Effector memory CD4-positive, alpha-beta T cell (primary cell): ENCODE data around the gene MUC21.

Experiments used
- DNase-seq, 3 donors: peaks; one replicate each; pipeline ENCODE4 v3.0.0-alpha.2; 2020
- H3K27ac ChIP-seq: 2 replicates; pipeline ENCODE4 v1.7.0; 2013; ENCODE audit warnings: mild to moderate bottlenecking, low read length, moderate library complexity; ENCODE audit not compliant: insufficient read depth, poor library complexity, severe bottlenecking
- H3K27me3 ChIP-seq: replicated peaks from 2 replicates; pipeline ENCODE4 v1.7.0; 2013; ENCODE audit warnings: mild to moderate bottlenecking, low read length; ENCODE audit not compliant: insufficient read depth, control insufficient read depth, poor library complexity, severe bottlenecking
- H3K36me3 ChIP-seq: 2 replicates; pipeline ENCODE4 v1.7.0; 2013; ENCODE audit warnings: mild to moderate bottlenecking, low read length, moderate library complexity; ENCODE audit not compliant: control insufficient read depth, insufficient read depth
- H3K4me1 ChIP-seq: 2 replicates; pipeline ENCODE4 v1.7.0; 2013; ENCODE audit warnings: low read length, mild to moderate bottlenecking; ENCODE audit not compliant: control insufficient read depth, insufficient read depth, poor library complexity, severe bottlenecking
- H3K4me3 ChIP-seq: 2 replicates; pipeline ENCODE4 v1.7.0; 2013; ENCODE audit warnings: low read length, low read depth, mild to moderate bottlenecking; ENCODE audit not compliant: insufficient read depth, poor library complexity, severe bottlenecking
- H3K9me3 ChIP-seq: 2 replicates; pipeline ENCODE4 v1.7.0; 2013; ENCODE audit warnings: mild to moderate bottlenecking, low read length, moderate library complexity; ENCODE audit not compliant: control insufficient read depth
- total RNA-seq, 3 donors: gene quantifications; one replicate each; lab custom pipeline; 2026; lab: John Stamatoyannopoulos, UW

Gene MUC21
- total RNA-seq = 0 to 0.09 (median 0) reads per million in 3 donors

- no peak within 1 kb of the TSS for H3K4me3 ChIP-seq
- no peak for DNase-seq
- H3K27me3 ChIP-seq = no peaks in the 10 kb centered on the region
These were observed at the start of gene MUC21 for GRCh38 chr6:30983439-30983838. Gene MUC21, plus strand, starts transcription at chr6:30983718. Its CDS starts 241 bp downstream, at chr6:30983959.

GRCh38 chr6:30935018-30935417 lies 48.5 kb upstream of the MUC21 start:
- no peak for DNase-seq
- Histone ChIP-seq H3K36me3 (no peaks in the 10 kb centered on the region), H3K4me1 (no peaks in the 10 kb centered on the region), H3K27me3 (no peaks in the 10 kb centered on the region), H3K9me3 (no peaks in the 10 kb centered on the region), H3K4me3 (no peak overlapping the region), H3K27ac (no peak overlapping the region)

More at GRCh38 chr6:30983439-30983838, at the start of gene MUC21:
- H3K9me3 ChIP-seq = no peaks in the 10 kb centered on the region
- no peak within 1 kb of the TSS for H3K27ac ChIP-seq
- H3K36me3 ChIP-seq = no peaks in the 10 kb centered on the region
- H3K4me1 ChIP-seq = no peaks in the 10 kb centered on the region

- H3K4me1 ChIP-seq = no peaks in the 10 kb centered on the region
- no peak overlapping the region for H3K27ac ChIP-seq
- H3K36me3 ChIP-seq = no peaks in the 10 kb centered on the region
- no peaks in the 10 kb centered on the region for H3K9me3 ChIP-seq
- peaks cover 6% of the 10 kb centered on the region for H3K27me3 ChIP-seq
- H3K4me3 ChIP-seq = no peak overlapping the region
- no peak for DNase-seq
These were observed 46.3 kb upstream of the MUC21 start for GRCh38 chr6:30937265-30937664.

GRCh38 chr6:30938730-30939129 lies 44.8 kb upstream of the MUC21 start:
- H3K36me3 ChIP-seq = no peaks in the 10 kb centered on the region
- H3K4me3 ChIP-seq = no peak overlapping the region
- no peak for DNase-seq
- H3K9me3 ChIP-seq = no peaks in the 10 kb centered on the region
- H3K4me1 ChIP-seq = no peaks in the 10 kb centered on the region
- peaks cover 12% of the 10 kb centered on the region for H3K27me3 ChIP-seq
- no peak overlapping the region for H3K27ac ChIP-seq

GRCh38 chr6:30939473-30939872 lies 44.0 kb upstream of the MUC21 start:
- H3K4me3 ChIP-seq = no peak overlapping the region
- no peaks in the 10 kb centered on the region for H3K36me3 ChIP-seq
- H3K27ac ChIP-seq = no peak overlapping the region
- H3K4me1 ChIP-seq = no peaks in the 10 kb centered on the region
- DNase-seq = no peak
- no peaks in the 10 kb centered on the region for H3K9me3 ChIP-seq
- peaks cover 14% of the 10 kb centered on the region for H3K27me3 ChIP-seq

- H3K36me3 ChIP-seq = no peaks in the 10 kb centered on the region
- no peak within 1 kb of the TSS for H3K27ac ChIP-seq
- H3K4me1 ChIP-seq = no peaks in the 10 kb centered on the region
- H3K4me3 ChIP-seq = no peak within 1 kb of the TSS
- H3K9me3 ChIP-seq = no peaks in the 10 kb centered on the region
- no peak for DNase-seq
- peaks cover 14% of the 10 kb centered on the region for H3K27me3 ChIP-seq
These were observed 43.0 kb upstream of the MUC21 start, which contains the start of gene MUCL3 for GRCh38 chr6:30940361-30940986. Gene MUCL3, plus strand, starts transcription at chr6:30940973. Its CDS starts 27 bp downstream, at chr6:30941000.

GRCh38 chr6:30942338-30943060 lies 41.0 kb upstream of the MUC21 start:
- Histone ChIP-seq H3K4me1 (no peaks in the 10 kb centered on the region), H3K9me3 (no peaks in the 10 kb centered on the region), H3K36me3 (no peaks in the 10 kb centered on the region), H3K27ac (no peak overlapping the region), H3K4me3 (no peak overlapping the region), H3K27me3 (peaks cover 14% of the 10 kb centered on the region)
- DNase-seq = no peak

- peaks cover 14% of the 10 kb centered on the region for H3K27me3 ChIP-seq
- no peak overlapping the region for H3K27ac ChIP-seq
- DNase-seq = no peak
These were observed 39.5 kb upstream of the MUC21 start for GRCh38 chr6:30944051-30944450.

GRCh38 chr6:30945281-30945680 lies 38.2 kb upstream of the MUC21 start:
- H3K4me3 ChIP-seq = no peak overlapping the region
- H3K36me3 ChIP-seq = no peaks in the 10 kb centered on the region
- H3K27ac ChIP-seq = no peak overlapping the region
- no peaks in the 10 kb centered on the region for H3K9me3 ChIP-seq
- peaks cover 14% of the 10 kb centered on the region for H3K27me3 ChIP-seq
- H3K4me1 ChIP-seq = no peaks in the 10 kb centered on the region
- no peak for DNase-seq

More at GRCh38 chr6:30944051-30944450, 39.5 kb upstream of the MUC21 start:
- Histone ChIP-seq H3K36me3 (no peaks in the 10 kb centered on the region), H3K4me1 (no peaks in the 10 kb centered on the region), H3K9me3 (no peaks in the 10 kb centered on the region), H3K4me3 (no peak overlapping the region)

- H3K9me3 ChIP-seq = no peaks in the 10 kb centered on the region
- no peak for DNase-seq
- no peaks in the 10 kb centered on the region for H3K4me1 ChIP-seq
- H3K4me3 ChIP-seq = no peak overlapping the region
- peaks cover 8% of the 10 kb centered on the region for H3K27me3 ChIP-seq
- no peak overlapping the region for H3K27ac ChIP-seq
- no peaks in the 10 kb centered on the region for H3K36me3 ChIP-seq
These were observed 36.3 kb upstream of the MUC21 start for GRCh38 chr6:30947231-30947630.
